H4 (cell line): ENCODE measurements around the gene NADK2. TPM values are rescaled to one million over a fixed set of nuclear protein-coding genes. Genes with fewer than 3 reads are reported as not detected.
A peak's percentile ranks its signal among the peaks of the same experiment; 100 is the strongest.
"Not testable (repeated sequence)": the region's sequence is repeated elsewhere in the genome, so short reads cannot be mapped to it uniquely, and the experiment has no call there.

ENCODE experiments used
- DNase-seq: peaks from one replicate; pipeline ENCODE4 v3.0.0-alpha.2; 2015; ENCODE audit warnings: low spot score
- total RNA-seq: library from RNA; depleted of rRNA; stranded (reverse); fragments of >200 nt; shearing (Covaris generic); gene quantifications from 2 replicates; pipeline ENCODE4 v1.2.3, GENCODE V29; 2014

The NADK2 gene
- total RNA-seq, 1 experiment from 2014 or later = 30.4 TPM

DNA sequence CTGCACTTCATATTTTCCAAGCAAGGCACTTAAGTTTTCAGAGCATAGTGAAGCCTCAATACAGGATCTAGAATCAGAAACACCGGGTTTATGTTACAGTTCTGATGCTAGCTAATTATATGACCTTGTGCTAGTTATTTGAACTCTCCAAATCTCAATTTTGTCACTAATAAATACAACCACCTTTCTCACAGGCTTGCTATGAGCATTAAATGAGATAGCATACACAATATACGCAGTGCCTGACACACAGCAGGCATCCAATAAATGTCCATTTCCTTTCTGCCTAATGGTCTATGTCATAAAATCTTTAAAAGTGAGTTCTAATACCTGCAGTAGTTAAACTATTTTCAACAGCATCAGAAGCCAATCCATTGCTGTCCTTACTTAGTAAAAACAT, 32.9 kb downstream of the NADK2 start:
- no peak for DNase-seq

DNA sequence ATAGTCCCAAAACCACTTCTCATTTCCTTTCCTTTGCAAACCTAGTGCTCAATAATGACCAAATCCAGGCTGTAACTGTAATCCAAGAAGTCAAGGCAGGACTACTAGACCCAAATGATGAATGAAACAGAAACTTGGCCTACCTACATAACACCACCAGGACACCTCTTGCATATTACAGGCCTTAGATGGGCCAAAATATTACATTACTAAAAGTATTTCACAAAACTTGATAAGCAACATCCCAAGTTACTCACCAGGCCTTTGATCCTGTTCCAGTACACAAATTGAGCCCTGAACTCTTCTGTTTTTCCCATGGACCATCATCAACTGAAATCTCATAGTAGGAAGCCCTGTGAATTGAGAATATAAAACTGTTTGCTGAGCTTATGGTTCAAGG, 34.8 kb downstream of the NADK2 start:
- no peak for DNase-seq

- no peak for DNase-seq
Measured at GRCh38 chr5:36205329-36205728, 36.4 kb downstream of the NADK2 start.

GRCh38 chr5:36202521-36202961, 39.2 kb downstream of the NADK2 start:
- peak; percentile 14 for DNase-seq

GRCh38 chr5:36200513-36200912, 41.2 kb downstream of the NADK2 start:
- DNase-seq = no peak

- DNase-seq = no peak
Measured at GRCh38 chr5:36199620-36200019, 42.1 kb downstream of the NADK2 start.

DNA sequence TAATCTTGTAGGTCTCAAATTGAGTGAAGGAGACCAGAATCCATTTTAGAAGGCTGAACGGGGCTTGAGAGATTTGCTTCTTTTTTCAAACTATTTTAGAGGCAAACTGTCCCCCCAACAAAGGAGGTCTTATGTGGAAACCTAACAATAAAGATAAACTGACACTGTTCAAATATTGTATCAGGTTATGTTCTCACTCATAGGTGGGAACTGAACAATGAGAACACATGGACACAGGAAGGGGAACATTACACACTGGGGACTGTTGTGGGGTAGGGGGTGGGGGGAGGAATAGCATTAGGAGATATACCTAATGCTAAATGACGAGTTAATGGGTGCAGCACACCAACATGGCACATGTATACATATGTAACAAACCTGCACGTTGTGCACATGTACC, 42.9 kb downstream of the NADK2 start:
- not testable (repeated sequence) for DNase-seq

GRCh38 chr5:36198281-36198680, 43.4 kb downstream of the NADK2 start:
- no peak for DNase-seq

DNA sequence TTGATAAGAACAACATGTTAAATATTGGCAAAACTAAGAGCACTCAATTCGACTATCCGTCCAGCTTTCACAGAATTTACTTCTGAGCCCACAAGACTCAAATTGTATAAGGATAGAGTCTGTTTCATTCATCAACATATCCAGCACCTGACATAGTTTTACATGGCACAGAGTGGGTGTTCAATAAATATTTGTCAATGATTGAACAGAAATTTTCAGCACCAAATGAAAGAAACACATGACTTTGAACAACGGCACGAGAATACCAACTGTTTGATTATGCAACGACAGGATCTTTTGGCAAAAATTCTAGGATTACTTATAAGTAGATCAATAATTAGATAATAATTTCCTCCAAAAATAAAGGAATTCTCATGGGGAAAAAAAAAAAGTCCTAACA, 48.0 kb downstream of the NADK2 start:
- DNase-seq = no peak

GRCh38 chr5:36184408-36184807, 57.3 kb downstream of the NADK2 start:
- DNase-seq = not testable (repeated sequence)

- DNase-seq = no peak
Measured at GRCh38 chr5:36181774-36182173, 60.0 kb downstream of the NADK2 start.

GRCh38 chr5:36180556-36181350, 61.0 kb downstream of the NADK2 start:
- DNase-seq = no peak

DNA sequence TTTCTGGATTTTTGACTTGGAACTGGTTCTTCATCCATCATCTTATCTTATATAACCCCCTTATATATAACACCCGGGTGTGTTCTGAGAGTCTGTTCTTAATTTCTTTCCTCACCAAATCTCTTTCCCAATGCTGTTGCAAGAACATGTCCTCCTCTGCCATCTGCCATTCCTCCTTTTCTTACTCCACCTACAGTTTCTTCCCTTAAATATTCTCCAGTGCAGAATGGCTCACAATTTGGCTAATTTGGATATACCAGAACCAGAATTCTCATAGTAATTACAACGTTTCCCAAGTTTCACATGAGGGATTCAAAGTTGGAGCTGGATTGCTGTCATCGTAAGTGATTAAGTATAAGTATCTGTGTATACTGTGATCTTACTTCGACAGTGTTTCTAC, 61.8 kb downstream of the NADK2 start:
- DNase-seq = no peak

DNA sequence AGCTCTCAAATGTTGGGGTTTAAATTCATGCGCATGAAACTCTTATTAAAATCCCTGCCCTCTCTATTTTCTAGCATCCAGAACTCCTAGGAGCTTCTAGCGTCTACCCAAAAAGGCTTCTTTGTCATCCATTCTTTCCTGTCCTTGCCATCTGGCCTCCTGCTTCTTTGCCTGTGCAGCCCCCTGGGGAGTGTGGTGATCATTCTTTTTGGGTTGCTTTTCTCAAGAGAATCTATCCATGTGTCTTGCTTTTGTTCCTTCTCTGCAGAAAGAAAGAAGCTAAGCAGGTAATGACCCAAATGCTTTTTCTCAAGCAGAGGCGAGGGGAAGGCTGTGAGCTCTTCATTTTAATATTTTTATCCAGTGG, 63.2 kb downstream of the NADK2 start:
- no peak for DNase-seq

DNA sequence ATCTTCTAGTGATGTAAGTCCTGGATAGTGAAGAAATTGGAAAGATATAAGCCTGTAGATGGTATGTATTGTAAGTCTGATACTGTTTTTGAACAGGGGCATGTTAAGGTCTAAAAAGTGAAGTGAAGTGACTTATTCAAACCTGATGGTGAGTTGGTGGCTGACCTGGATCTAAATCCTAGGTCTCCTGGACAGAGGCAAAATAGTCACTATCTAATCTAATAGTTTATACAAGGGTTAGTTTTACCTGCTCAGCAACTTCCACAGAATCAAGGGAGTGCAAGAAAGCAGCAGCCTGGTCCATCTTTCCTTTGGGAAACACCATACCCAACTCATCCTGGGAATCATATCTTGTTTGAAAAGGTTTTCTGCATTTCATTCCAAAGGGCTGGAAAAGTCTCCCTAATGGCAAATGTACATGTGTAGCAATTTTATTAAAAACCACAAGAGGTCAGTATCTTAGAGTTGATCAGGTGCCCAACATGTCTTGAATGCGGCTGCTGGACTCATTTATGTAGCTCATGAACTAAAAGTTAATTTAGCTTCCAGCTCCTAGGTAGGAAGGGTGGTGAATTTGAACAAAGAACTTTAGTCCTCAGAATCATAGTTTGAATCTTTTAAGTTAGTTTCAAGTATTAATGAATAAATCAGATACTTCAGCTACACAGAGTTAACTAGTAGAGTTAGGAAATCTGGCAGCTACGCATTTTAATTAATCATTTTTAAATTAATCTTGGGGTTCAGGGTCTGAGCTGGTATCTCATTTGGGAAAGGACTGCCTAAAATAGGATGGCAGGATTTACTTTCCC, 63.8 kb downstream of the NADK2 start:
- DNase-seq = peak; percentile 57

- DNase-seq = no peak
Measured at GRCh38 chr5:36177154-36177553, 64.6 kb downstream of the NADK2 start.

DNA sequence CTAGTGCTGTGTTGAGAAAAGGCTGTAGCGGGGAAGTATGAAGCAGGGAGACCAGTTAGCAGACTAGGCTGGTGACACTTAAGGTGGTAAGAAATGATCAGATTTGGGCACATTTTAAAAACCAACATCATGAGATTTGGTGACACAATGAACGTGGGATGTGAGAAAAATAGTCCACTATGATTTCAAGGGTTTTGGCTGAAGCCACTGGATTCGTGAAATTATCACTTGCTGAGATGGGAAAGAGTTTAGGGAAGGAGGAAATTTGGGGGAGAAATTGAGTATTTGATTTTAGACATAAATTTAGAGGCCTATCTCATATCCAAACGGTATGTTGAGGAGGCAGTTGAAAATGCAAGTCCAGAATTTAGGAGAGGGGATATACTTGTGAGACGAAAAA, 66.7 kb downstream of the NADK2 start:
- no peak for DNase-seq

- no peak for DNase-seq
Measured at GRCh38 chr5:36174119-36174518, 67.6 kb downstream of the NADK2 start.

GRCh38 chr5:36173426-36173825, 68.3 kb downstream of the NADK2 start:
- DNase-seq = no peak

DNA sequence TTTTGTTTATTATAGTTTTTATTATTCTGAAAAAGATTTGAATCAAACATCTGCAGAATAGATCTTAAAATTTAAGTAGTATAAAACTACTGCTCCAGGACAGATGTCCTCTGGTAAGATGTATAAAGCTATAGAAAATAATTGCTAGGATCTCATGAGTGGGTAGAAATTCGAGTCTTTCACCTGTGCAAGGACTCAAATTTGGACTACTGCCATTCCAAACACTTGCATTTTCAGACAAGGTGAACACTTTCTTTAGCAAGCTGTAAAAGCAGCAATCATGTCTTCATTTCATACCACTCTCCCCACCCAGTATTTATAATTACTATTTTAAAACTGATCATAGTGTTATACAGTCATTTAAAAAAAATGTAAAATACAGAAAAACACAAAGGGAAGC, 69.1 kb downstream of the NADK2 start:
- DNase-seq = no peak

DNA sequence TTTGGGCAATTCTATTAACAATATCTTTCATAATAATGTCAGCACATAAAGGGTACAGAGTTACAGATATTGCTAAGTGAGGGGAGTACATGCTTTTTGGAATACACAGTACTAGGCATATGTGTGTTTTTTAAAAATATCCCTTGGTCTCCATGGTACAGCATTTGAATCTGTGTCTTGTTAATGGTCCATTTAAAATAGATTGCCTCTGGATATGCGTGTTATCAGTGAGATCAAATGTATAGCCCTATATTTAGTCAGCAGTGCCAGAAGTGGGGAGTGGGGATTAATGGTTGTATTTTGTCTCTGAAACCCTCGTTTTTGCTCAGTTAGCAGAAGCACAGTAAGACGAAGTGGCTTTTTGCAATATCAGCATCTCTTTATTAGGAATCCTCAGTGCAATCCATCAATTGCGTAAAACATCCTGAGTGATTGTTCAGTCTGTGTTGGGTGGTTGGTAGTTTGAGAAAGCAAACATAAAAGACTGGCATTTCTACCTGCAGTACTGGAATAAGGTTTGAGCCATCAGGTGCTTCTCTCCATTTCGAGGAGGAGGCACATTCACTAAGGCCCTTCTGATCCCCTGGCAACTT, 70.8 kb downstream of the NADK2 start:
- no peak for DNase-seq

DNA sequence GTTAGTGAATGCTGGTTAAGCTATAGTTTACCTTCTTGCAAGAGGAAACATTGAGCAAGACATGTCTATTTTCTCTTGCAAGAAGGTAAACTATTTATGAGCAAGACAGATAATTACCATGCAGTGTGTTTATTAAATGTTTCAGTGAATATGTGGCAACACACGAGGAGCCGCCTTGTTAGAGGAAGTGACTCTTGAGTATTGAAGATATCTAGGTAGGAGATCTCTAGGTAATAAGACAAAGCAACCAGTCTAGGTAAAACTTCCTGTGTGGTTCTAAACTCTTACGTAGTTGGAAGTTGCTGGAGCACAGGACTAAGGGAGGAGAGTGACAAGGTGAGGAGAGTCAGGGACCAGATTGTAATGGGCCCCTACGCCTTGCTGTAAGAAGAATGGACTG, 73.0 kb downstream of the NADK2 start:
- DNase-seq = no peak

DNA sequence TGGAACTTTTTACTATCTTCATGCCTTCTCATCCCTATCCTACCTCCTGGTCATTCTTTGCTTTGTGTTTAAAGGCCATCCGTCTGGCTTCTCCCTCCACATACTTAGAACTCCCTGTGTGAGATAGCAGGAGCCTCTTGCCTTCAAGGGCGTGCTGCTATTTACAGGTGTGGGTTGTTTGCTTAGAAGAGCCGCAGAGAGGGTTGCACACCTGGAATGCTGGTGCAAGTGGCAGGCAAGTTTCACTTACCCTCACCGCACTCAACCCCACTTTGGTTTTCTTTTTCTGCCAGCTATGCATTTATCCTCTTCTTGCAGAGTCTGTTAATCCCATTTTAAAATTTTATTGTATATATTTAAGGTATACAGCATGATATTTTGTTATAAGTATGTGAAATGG, 77.3 kb downstream of the NADK2 start:
- DNase-seq = no peak
